HepG2 (cell line): ENCODE data around the gene HOXD3. TPM values are rescaled to one million over a fixed set of nuclear protein-coding genes. Genes with fewer than 3 reads are reported as not detected.

Experiments used
- ATAC-seq: fragments of 200-7000 bp; cut with Tn5 transposase; 3 replicates; pipeline ENCODE4 v1.9.1; 2020; ENCODE audit warnings: mild to moderate bottlenecking, moderate library complexity
- BruUV-seq: library from RNA; stranded (reverse); fragments of 400-500 nt; replicated peaks from 2 replicates; lab custom pipeline; 2021; lab: Mats Ljungman, UMichigan
- CTCF ChIA-PET: fragments of 300-600 bp; formaldehyde crosslinking; extraction: SDS; loops from one replicate; lab custom pipeline; 2021; ENCODE audit warnings: low total read pairs, inconsistent platforms, low intra/inter-chr PET ratio; lab: Yijun Ruan, JAX
- POLR2A ChIA-PET: fragments of 350-600 bp; sonication (Branson Sonifier 250); formaldehyde crosslinking; loops from one replicate; lab custom pipeline; 2020; ENCODE audit warnings: antibody characterized with exemption, inconsistent platforms; lab: Yijun Ruan, JAX
- DNase-seq: peaks from one replicate; pipeline ENCODE4 v3.0.0-alpha.2; 2015; ENCODE audit warnings: low spot score
- FAIRE-seq: peaks from 3 replicates; lab custom pipeline; 2011; peaks lifted over from hg19 to GRCh38; lab: Jason Lieb, UNC
- H2AFZ ChIP-seq: one replicate; pipeline ENCODE4 v1.6.1; 2011; ENCODE audit warnings: low read length, inconsistent platforms
- H3K27ac ChIP-seq: fragments of 300-600 bp; 3 replicates; pipeline ENCODE4 v1.8.0; 2011; ENCODE audit warnings: mixed run types, mild to moderate bottlenecking, mixed read lengths, low read length, inconsistent platforms; ENCODE audit not compliant: insufficient read depth; ENCODE audit errors: extremely low read length
- H3K27me3 ChIP-seq, 2 experiments: fragments of 200-600 bp in 1 of 2; 2 replicates in 1 of 2; 3 replicates in 1 of 2; pipeline versions ENCODE4 v1.6.0 to v1.8.0; 2011; ENCODE audit warnings: low read length in 2 of 2, mild to moderate bottlenecking in 2 of 2, moderate library complexity in 2 of 2, inconsistent platforms in 1 of 2; ENCODE audit not compliant: insufficient read depth in 2 of 2, control insufficient read depth in 1 of 2
- H3K36me3 ChIP-seq, 2 experiments: fragments of 200-600 bp in 1 of 2; replicated peaks in 1 of 2; 2 replicates in 1 of 2; 3 replicates in 1 of 2; pipeline versions ENCODE4 v1.5.1 to v1.8.0; 2011; ENCODE audit warnings: low read length in 2 of 2, inconsistent platforms in 1 of 2; ENCODE audit not compliant: insufficient read depth in 2 of 2, control insufficient read depth in 1 of 2
- H3K4me1 ChIP-seq: 2 replicates; pipeline ENCODE4 v1.5.1; 2012; ENCODE audit warnings: low read length, inconsistent platforms; ENCODE audit not compliant: insufficient read depth
- H3K4me2 ChIP-seq: 2 replicates; pipeline ENCODE4 v1.6.0; 2011; ENCODE audit warnings: low read depth, low read length, inconsistent platforms
- H3K4me3 ChIP-seq, 3 experiments: fragments of 200-600 bp in 1 of 3; sonication (generic), shearing (Covaris generic) in 1 of 3; replicated peaks in 1 of 3; 2 replicates each; pipeline ENCODE4 v1.5.1; 2011 to 2016; ENCODE audit warnings: low read length in 3 of 3, inconsistent platforms in 2 of 3, low read depth in 2 of 3, mild to moderate bottlenecking in 2 of 3, control low read depth in 1 of 3, mixed read lengths in 1 of 3; ENCODE audit not compliant: insufficient read depth in 1 of 3
- H3K79me2 ChIP-seq: one replicate; pipeline ENCODE4 v1.6.1; 2011; ENCODE audit warnings: low read length, inconsistent platforms; ENCODE audit not compliant: insufficient read depth
- H3K9ac ChIP-seq: 2 replicates; pipeline ENCODE4 v1.6.0; 2011; ENCODE audit warnings: mild to moderate bottlenecking, low read depth, low read length, inconsistent platforms; ENCODE audit not compliant: insufficient read depth
- H3K9me3 ChIP-seq: 2 replicates; pipeline ENCODE4 v1.5.1; 2012; ENCODE audit warnings: mild to moderate bottlenecking, low read length
- H4K20me1 ChIP-seq: 2 replicates; pipeline ENCODE4 v1.6.0; 2011; ENCODE audit warnings: inconsistent platforms, mild to moderate bottlenecking, low read length, moderate library complexity; ENCODE audit not compliant: insufficient read depth
- CTCF ChIP-seq: sonication (generic); formaldehyde crosslinking; IDR thresholded peaks from 2 replicates; pipeline ENCODE4 v1.5.0; 2020; ENCODE audit warnings: mild to moderate bottlenecking, missing genetic modification reagents, moderate library complexity
- RAD21 ChIP-seq: fragments of 450-650 bp; formaldehyde crosslinking; IDR thresholded peaks from 2 replicates; pipeline ENCODE4 v1.5.0; 2020; ENCODE audit warnings: mild to moderate bottlenecking
- STAG1 ChIP-seq: sonication (generic); formaldehyde crosslinking; IDR thresholded peaks from 2 replicates; pipeline ENCODE4 v1.4.0; 2020; ENCODE audit warnings: missing genetic modification reagents
- ZNF704 ChIP-seq: sonication (generic); formaldehyde crosslinking; IDR thresholded peaks from 2 replicates; pipeline ENCODE4 v1.8.1; 2023; ENCODE audit warnings: mild to moderate bottlenecking, inconsistent platforms, moderate library complexity, missing genetic modification reagents, borderline replicate concordance
- in situ Hi-C: cut with HindIII; loops from 2 replicates; pipeline ENCODE4 v1.10.0; 2017; ENCODE audit warnings: low pct_unique_long_range_greater_than_20kb; ENCODE audit not compliant: extremely low pct_ligation_motif_present
- intact Hi-C: fragments of 100-400 bp; cut with micrococcal nuclease; formaldehyde crosslinking; loops from one replicate; pipeline ENCODE4 v1.10.0; 2022; ENCODE audit not compliant: unreplicated experiment
- polyA plus RNA-seq, 8 experiments: library from polyadenylated mRNA; depleted of rRNA in 3 of 8; stranded (reverse) in 7 of 8; unstranded in 1 of 8; fragments of >200 nt; fragmentation: Illumina TruSeq in 4 of 8; extraction: Trizol in 4 of 8; gene quantifications; 2 replicates each; pipeline versions ENCODE4 v1.2.1 to v1.2.3, GENCODE V29; 2011 to 2016; ENCODE audit warnings: low read depth in 4 of 8, missing spikeins in 1 of 8, mixed read lengths in 1 of 8; ENCODE audit not compliant: insufficient read depth in 1 of 8
- total RNA-seq, 5 experiments: library from RNA; depleted of rRNA; stranded (reverse); fragments of >200 nt; fragmentation: Illumina TruSeq; extraction: Trizol; gene quantifications; 2 replicates each; pipeline ENCODE4 v1.2.3, GENCODE V29; 2016; ENCODE audit warnings: low read depth in 1 of 5

Gene HOXD3
- total and polyA plus RNA-seq, 2 of the 13 experiments (the other 11 are each of a cell fraction or from before 2014, with no cell fraction given), result 0.05 to 0.09 TPM

- no peaks in the 10 kb centered on the region for H4K20me1 ChIP-seq
- H3K79me2 ChIP-seq, result no peaks in the 10 kb centered on the region
- no TSS peak for BruUV-seq
- intact Hi-C loops, result no loop called here
- 0 out of 2 replicates have a peak, but pooled peaks cover 4% of the 10 kb centered on the region for H3K4me1 ChIP-seq
- ChIA-PET POLR2A (no interaction called here), CTCF (no interaction called here)
- H2AFZ ChIP-seq, result no peak overlapping the region
- H3K9me3 ChIP-seq, result no peaks in the 10 kb centered on the region
- in situ Hi-C loops, result no loop called here
- no peaks in the 10 kb centered on the region for H3K36me3 ChIP-seq
- peaks cover 9 to 90% of the 10 kb centered on the region in 2 experiments; a peak in 4 of 5 replicates for H3K27me3 ChIP-seq
- ATAC-seq (peak; percentile 45), FAIRE-seq (no peak), DNase-seq (peak; percentile 23)
- H3K9ac ChIP-seq, result no peak overlapping the region
- H3K4me2 ChIP-seq, result no peak overlapping the region
- TF ChIP-seq STAG1 (CRISPR knock-in tag), result peak; percentile 66
- peak; percentile 16; the same call in 1 of the 2 replicates for TF ChIP-seq RAD21
- TF ChIP-seq ZNF704 (CRISPR knock-in tag), result no peak
- TF ChIP-seq CTCF, result peak; percentile 31; the same call in 1 of the 2 replicates
- no peak overlapping the region for H3K27ac ChIP-seq
- H3K4me3 ChIP-seq, result no peak overlapping the region
These were observed 22.1 kb upstream of the HOXD3 start for GRCh38 chr2:176135035-176135440.
